GM18868 (cell line): ENCODE measurements around the gene PLXNA2.

Experiments
- ATAC-seq: cut with Tn5 transposase; IDR thresholded peaks from one replicate; pipeline ENCODE4 v1.9.1; 2021; ENCODE audit warnings: mild to moderate bottlenecking, moderate library complexity; ENCODE audit not compliant: unreplicated experiment

PLXNA2 gene

DNA sequence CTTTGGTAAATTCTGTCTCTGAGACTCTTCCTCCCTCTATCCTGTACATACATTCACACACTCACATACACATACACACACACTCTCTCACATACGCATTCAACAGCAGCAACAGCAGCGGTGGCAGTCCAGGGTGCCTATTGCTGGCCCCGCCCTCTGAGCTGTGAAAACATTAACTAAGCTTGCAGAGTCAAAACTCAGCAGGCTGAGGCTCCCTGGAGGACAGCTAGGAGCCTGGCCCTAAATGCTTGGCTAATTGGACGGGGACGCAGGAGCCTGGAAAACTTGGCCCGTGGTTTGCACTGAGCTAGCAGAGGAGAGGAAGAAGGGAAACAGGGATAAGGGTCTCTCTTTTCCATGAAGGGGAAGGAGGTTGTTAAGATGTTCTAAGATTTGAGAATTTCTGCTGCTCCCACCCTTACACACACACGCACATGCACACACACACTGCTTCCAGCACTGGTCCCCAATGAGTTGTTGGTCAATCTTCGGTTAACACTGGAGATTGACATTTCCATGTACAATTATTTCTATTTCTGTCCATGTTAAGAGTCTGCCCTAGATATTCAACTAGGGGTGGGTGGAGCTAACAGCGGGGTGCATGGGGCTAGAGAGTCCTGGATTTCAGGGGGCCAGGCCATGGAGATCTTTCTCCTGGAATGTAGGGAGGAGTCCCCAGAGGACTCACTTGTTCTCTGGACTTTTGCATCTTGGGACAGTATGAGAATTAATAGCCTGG lies 94.2 kb downstream of the PLXNA2 start:
- no peak for ATAC-seq

DNA sequence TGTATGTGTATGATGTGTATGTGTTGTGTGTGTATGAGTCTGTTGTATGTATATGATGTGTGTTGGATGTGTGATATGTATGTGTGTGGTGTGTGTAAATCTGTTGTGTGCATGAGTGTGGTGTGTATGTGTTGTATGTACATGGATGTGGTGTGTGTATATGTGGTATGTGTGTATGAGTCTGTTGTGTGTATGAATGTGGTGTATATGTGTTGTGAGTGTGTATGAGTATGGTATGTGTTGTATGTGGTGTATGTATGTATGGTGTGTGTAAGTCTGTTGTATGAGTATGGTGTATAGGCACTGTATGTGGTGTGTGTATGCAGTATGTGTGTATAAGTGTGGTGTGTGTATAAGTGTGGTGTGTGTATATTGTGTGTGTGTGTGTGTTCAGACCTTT lies 95.0 kb downstream of the PLXNA2 start:
- no peak for ATAC-seq

DNA sequence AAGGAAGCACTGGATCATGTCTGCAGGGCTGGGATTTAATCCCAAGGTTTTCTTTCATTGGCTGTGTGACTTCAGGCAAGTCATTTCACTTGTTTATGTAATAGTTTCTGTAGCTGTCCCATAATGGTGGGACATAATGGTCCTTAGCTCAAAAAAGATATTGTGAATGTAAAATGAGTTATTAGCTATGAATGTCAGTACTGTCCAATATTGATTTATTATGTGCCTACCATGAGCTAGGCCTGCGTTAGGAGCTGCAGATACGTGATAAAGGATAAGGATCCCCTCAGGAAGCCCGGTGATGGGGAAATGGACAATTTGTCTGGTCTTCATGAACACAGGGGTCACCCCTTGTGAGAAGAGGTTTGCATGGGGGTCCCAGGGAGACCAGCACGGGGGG lies 95.8 kb downstream of the PLXNA2 start:
- no peak for ATAC-seq

DNA sequence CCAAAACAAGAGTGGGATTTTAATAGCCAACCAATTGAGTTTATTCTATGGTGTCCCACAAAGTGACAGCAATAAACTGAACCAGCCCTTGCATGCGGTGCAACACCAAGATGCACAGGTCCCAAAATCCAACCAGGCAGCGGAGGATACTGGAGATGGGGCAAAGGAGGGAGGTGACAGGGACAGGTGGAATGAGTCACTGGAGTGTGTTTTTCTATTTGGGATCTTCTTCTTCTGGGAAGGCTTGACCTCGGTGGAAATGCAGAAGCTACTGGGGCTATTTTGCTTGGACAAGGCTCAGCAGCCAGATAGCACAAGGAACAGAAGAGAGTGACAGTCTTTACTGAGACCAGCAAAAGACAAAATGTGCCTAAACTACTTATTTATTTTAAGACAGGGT lies 97.5 kb downstream of the PLXNA2 start:
- no peak for ATAC-seq

DNA sequence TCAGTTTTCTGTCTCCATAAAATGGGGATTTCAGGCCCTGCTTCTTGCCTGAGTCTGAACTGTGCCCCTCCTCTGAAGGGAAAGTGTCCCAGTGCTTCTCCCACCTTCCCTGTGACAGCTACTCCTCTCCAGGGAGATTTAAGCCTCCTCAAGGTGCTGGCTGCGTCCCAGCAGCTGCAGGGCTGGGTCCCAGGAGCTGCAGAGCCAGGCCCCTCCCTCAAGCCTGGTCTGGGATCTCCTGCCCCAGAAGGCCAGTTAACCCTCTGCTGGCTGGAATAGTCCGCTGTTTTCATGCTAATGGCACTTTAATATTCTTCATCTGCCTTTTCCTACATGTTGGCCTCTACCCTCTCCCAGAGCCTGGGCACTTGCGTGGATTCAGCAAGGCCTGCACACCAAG lies 99.0 kb downstream of the PLXNA2 start:
- no peak for ATAC-seq

DNA sequence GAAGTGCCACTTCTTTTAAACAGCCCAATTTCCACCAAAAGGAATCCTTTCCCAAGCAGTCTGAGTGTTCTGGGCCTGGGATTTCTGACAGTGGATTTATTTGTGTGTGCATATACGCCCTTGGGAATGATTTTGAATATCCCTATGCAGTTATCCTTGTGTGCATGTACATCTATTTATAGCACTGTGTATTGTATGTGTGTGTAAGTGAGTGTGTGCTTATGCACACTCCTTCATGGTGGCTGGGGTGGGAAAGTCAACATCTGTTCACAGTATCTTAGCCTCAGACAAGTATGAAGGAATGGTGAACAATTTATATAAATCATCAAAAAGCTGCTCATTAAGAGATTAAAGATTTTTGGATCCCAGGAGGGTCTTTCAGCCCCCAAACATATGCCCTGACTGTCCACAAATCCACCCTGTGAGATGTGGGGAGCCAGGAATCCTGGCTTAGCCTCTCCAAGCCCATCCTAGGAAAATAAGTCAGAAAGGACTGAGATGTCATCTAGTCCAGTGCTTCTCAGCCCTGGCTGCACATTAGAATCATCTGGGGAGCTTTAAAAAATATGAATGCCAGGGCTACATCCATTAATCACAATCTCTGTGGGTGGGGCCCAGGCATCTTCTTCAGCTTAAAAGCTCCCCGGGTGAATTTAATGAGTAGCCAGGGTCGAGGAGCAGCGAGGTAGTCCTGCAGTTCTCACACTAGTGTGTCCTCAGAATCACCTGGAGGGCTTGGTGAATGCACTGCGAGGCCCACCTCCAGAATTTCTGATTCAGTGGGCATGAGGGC lies 101.4 kb downstream of the PLXNA2 start:
- no peak for ATAC-seq

DNA sequence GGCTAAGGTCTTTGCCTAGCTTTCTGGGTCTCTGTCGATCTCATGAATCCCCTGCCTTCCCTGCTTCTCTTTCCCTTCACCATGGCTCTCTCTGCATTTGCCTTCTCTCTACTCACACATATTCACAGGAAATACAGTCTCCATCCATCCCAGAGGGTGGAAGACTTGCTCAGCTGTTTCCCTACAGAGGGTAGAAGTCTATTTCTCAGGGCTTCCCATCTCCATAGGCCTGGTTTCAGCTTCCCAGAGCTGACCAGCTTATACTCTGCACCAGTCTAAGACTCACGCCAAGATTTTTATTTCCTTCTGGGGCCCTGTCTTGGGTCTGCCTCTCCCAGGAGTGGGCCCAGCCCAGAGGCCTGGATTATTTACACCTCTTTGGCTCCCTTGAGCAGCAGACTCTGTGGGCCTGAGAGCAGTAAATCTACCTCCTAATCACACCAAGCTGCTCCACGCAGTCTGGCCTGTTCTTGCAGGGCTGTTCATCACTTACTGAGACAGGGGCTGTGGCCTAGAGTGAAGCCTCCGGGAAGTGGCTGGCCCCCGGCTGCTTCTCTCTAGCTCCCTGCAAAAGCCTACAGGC lies 102.5 kb downstream of the PLXNA2 start:
- no peak for ATAC-seq

DNA sequence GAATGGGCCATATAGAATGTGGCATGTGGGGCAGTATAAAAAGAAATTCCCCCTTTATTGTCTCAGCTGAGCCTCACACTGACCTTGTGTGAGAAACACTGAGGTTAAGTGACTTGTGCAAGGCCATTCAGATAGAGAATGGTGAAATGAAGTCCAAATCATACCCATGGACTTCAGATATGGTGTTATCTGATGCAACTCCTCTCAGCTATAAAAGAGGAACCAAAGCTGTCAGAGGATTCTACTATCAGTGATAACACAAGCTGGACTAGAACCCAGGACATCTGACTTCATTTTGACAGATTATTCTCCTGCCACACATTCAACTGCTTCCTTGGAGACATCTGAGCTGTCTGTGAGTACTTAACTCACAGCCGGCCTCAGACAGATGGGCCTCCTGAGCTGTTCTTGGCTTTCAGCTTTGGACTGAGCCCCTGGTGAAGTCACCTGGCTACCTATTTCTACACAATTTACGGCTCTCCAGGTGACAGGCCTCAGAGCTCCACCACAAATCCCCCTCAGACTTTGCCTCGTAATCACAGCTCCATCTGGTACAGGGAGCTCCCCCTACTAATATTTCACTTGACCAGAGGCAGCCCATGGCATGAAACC lies 104.6 kb downstream of the PLXNA2 start:
- no peak for ATAC-seq

DNA sequence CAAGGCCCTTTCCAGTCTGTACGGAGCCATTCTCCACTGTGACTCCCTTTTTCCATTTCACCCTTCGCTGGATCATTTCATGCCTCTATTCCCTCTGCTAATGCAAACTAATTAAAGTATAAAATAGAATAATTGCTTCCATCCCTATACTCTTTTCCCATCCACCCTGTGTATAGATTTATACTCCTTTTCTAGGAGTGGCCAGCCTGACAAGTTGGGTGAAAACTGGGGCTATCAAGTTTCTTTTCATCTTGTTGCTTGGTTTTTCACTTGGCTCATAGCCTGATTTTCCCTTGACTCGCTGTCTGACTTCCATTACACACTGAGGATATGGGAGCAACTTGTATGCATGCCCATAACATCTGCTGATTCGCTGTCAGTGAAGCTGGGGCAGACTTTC lies 107.0 kb downstream of the PLXNA2 start:
- ATAC-seq, result no peak

DNA sequence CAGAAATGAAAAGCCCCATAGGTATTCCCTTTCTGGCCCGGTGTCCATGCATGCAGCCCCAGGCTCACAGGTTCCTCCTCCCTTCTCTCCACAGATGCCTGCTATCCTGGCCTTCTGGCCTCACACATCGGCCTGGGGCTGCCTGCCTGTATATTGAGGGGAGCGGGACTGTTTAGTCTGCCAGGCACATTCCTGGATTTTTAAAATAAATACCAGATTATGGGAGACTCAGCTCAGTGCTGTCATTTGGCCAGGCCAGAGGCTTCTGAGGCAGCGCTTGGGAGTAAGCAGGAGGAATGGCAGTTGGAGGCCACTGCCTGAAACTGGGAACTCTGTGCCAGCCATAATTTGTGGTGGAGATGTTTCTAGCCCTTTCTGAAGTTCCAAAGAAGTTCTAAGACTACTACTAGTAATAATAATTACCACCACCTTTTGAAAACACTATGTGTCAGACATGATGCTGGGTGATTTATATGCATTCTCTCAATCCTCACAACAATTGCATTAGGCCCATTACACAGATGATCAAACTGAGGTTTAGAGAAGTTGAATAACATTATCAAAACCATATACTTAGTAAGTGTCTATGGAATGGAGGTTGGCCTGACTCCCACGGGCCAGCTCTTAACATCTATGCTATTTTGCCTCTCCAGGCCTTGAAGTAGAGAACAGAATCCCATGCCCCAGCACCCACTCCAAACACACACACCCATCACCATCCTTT lies 107.6 kb downstream of the PLXNA2 start:
- ATAC-seq, result no peak

DNA sequence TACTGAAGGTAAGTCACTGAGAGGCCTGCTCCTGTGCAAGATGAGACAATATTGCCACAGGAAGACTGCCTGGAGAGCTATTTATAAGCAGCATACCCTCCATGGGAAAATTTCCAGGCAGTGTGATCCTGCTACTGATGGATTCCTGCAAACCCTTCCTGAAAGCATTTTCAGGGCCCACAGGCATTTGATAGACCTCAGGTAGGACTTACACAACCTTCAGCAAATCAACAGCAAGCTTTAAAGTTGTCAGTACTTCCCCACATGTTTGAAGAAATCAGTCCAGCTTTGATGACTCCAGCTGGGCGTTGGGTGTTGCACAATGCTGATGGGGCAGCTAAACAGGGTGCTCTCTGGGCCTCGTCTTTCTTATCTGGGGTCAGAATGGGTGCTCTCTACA lies 108.8 kb downstream of the PLXNA2 start:
- ATAC-seq, result no peak

DNA sequence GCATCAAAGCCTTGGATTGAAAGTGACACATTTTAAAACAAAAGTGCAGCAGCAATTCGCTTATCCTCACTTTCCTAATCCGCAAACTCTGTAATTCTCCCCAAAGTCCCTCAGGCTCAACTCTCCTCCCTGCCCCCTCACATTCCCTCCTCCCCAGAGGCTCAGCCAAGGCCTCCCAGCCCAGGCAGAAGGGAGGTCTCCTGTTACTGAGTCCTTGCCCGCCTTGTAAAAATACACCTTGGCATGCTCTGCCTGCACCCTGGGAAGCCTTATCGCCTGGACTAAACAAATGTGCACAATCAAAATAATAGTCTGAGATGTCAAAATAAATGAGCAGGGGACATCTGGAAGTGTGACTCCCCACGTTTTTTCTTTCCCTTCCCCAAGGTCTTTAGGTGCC lies 109.7 kb downstream of the PLXNA2 start:
- ATAC-seq, result no peak

DNA sequence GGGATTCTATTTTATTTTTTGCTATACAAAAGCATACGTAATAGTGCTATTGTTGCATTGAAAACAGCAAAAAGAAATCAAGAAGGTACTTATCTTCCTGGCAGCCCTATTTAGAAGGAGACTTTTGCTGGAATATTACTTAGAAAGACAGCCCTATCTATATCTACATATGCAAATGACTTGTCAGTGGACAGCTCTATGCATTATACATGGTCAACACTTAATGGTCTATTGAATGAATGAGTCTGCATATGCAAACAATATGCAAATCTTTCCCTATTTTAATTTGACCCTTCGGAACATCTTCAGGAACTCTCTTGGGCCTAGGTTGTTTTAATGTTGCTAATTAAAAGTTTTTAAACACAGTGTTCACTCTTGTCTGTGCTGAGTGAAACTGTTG lies 110.8 kb downstream of the PLXNA2 start:
- no peak for ATAC-seq

DNA sequence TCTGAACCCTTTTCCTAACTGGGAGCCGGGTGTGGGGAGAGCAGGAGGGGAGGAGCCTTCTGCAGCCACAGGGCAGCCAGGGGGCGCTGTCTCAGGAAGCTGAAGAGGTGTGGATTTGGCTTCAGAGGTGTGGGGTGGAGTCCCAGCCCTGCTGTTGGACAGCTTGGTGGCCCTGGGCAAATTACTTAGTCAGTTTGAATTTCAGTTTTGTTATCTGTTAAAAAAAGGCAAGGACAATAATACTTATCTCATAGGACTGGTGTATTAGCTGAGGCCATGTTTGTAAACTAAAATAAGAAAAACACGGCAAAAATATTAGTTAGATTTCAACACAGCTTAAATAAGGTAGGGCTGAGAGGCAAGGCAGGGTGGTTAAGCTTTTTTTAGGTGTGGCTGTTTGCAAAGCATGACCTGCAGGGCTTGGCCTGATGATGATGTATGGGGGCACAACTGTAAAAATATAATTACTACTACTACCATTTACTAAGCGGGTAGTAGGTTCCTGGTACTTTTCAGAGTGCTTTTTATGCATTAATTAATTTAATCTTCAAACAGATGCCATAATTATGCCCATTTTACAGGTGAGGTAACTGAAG lies 111.8 kb downstream of the PLXNA2 start:
- peak; percentile 92 for ATAC-seq

DNA sequence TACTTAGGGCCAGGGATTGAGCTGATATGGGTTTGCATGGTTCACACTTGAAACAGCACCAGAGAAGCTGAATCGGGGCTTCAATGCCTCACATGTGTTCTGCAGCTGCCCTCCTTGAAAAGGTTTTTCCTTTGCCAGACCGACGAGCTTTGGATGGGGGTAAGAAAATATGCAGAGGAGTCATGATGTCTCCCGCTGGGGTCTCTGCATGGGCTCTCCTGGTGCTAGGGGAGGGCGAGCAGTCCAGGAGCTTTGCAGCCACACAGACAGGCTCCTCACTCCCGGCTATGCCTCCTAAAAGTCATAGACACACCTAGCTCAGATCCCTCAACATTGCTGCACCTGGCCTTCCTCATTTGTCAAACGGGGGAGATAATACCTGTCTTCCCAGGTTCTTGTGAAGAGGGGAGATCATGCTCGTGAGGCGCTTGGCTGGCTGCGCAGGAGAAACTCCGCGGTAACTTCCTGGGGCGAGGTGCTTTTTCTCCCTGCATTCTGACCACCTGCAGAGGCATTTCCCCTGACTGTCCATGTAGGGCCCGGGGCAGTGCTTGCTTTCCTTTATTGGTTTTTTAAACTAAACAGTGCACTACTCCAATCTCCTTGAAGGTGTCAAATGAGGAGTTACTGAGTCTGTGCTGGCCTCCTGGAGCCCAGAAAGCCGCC lies 112.4 kb downstream of the PLXNA2 start:
- ATAC-seq, result peak; percentile 53

DNA sequence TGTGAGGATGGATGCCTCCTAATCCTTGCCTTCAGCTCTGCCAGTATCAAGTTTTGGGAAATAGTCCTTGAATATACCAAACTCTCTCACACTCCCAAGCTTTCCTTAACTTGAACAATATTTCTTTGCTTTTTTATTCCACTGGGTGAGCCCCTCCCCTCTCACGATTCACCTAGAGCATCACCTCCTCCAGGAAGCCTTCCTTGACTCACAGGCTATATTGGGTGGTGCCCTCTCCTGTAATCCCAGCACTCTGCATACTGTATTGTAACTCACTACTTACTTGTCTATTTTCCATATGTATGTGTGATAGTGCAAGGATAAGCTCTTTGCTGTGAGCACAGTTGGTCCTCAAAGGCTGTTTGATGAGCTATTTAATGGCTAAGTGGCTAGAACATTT lies 114.7 kb downstream of the PLXNA2 start:
- no peak for ATAC-seq

DNA sequence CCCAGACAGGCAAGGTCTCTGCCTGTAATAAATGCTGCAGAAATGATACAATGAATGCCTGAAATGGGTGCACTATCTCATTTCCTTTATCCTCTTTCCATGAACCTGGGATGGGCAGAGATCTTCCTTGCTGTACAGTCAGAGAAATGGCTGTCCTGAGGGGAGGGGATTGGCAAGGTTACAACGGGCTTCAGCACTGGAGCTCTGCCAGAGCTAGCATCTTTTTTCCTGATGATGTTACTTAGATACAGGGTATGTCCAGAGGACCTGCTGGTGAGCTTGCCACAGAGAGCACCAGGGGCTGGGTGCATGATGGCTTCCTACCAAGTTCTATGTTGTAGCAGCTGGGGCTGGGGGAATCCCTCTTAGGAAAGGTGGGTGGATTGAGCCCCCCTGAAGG lies 115.1 kb downstream of the PLXNA2 start:
- ATAC-seq, result no peak

DNA sequence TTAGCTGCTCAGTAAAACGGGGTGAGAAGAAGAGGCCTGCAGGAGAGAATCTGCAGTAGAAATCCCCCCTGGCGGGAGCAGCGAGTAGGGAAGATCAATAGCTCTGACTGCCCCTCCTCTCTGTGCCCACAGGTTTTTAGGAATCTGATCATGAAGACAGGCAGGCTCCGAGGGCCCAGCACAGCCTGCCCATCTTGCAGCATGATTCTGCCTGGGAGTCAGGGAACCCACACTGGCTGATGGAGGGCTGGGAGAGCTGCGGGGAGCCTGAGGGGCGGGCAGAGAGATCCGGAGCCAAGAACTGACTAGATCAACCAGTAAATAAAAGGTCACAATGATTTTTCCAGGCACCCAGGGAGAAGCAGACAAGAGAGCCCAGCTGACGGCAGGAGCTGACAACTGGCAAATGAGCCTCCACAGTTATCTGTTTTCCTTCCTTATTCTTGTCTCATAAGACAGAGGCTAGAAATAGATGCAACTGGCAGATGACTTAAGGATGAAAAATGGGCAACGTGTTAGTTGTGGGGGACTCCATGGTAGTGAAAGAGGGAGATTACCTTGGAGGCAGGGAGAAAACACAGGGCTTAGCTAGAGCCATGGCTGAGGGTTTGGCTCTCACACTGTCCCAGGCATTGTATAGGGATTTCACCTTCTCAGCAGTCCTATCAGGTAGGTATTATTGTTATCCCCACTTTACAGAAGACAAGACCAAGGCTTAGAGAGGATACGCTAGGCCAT lies 116.2 kb downstream of the PLXNA2 start:
- ATAC-seq, result no peak

DNA sequence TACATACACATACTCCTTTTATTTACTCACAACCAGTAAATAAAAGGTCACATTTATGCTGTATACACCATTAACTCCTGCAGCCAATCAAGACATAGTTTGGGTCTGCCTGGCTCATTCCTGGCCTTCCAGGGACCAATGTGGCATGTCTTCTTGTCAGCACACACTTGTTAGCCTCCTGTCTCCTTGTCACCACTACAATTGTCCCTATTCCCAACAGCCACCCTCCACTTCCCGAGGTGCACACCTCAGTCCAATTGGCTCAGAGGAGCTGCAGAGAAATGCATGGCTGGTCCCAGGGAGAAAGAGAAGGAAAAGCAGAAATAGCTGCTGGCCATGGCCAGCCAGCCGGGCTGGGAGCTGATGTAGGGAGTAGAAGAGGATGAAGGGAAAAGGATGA lies 116.9 kb downstream of the PLXNA2 start:
- ATAC-seq, result no peak
